CD4-positive, alpha-beta T cell treated with Interleukin-10 for 1 hour (primary cell): ENCODE measurements around the gene LMNTD2.

ENCODE experiments used
- DNase-seq: peaks from one replicate; pipeline ENCODE4 v3.0.0-alpha.2; 2020

The LMNTD2 gene

GRCh38 chr11:587546-587945, 27.0 kb upstream of the LMNTD2 start:
- no peak for DNase-seq

DNA sequence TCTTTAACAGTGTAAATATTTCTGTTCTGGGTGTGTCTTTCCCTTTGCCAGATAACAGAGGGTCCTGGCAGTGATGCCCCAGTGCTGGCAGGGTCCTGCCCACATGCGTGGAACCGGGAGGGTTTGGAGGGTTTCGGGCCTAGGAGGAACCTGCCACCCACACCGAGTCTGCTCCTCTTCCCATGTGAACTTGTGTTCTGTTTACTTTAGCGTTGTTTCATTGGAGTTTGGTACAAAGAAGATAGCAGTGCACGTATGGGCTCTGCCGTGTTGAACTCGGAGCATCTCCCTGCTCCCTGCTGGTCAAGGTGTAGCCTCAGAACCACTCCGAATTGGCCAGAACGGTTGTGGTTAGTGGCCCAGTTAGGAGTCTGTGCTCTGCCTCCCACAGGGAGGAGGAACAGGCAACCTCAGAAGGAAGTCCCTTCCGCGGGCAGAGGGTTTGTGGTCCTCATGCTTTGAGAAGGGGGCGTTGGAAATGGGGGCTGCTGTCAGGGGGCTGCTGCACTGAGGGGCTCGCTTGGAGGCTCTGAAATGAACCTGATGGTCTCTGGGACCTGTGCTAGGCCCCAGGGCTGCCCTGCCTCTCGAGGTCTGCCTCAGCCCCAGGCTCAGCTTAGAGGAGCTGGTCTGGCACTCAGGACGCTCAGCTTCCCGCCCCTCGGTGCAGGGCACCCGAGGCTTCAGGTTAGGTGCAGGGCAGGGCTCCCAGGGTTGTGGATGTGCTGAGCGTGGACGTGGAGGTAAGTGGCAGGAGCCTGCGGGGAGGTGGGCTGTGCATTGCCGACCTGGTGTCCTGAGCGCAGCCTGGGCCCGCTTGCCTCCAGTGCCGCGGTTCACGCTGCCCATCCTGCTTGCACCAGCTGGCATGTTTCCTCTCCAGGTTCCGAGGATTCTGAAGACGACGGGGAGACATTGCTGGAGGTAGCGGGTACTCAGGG, 26.1 kb upstream of the LMNTD2 start:
- no peak for DNase-seq

GRCh38 chr11:584287-584686, 23.7 kb upstream of the LMNTD2 start:
- DNase-seq: no peak

DNA sequence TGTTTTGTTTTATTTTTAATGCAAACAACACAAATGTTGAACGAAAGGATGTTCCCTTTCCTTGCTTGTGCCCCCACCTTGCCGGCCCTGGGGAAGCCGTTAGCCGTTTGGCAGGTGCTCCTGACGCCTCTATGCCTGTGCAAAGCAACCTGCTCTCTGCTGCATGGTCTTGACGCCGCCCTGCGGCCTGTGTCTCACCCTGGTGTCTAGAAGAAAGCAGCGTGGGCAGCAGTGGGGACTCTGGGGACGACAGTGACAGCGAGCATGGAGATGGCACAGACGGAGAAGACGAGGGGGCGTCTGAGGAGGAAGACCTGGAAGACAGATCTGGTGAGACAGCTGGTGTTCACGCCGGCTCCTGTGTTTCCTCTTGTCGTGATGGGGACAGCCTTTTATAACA, 21.2 kb upstream of the LMNTD2 start:
- DNase-seq: no peak

DNA sequence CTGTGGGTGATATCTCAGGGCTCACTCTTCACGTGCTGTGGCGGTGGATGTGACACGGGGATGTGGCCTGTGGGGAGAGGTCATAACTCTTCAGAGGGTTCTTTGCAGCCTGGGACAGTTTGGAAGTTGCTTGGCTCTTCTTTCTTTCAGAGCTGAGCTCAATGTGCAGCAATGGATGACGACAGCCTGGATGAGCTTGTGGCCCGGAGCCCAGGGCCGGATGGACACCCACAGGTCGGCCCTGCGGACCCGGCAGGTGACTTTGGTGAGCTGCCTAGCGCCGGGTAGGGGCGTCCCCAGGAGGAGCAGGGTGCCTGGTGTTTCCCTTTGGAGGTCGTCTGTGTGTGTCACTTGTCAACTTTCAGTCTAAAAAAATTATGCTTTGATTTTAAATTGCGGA, 20.8 kb upstream of the LMNTD2 start:
- no peak for DNase-seq

- no peak for DNase-seq
Observed at GRCh38 chr11:579830-580601, 19.5 kb upstream of the LMNTD2 start.

DNA sequence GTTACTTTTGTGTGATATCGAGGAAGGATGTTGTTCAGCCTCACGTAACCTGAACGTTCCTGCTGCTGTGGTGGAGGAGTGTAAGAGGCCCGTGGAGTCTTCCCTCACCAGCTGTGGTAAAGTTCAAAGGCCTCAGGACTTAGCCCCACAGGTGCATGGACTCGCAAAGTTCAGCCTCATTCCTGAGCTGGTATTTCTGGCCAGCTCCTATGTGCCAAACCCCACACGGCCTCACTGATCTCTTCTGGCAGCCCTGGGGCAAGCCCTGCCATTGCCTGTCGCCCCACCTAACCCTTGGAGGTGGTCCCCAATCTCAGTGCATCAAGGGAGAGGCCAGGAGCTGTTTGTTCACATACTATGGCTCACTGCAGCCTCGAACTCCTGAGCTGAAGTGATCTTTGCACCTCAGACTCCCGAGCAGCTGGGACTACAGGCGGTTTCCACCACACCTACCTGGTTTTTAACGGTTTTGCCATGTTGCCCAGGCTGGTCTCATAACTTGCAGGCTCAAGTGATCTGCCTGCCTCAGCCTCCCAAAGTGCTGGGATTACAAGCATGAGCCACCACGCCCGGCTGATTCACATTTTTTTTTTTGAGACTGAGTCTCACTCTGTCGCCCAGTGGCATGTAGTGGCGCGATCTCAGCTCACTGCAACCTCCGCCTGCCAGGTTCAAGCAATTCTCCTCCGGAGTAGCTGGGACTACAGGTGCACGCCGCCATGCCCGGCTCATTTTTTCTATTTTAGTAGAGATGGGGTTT, 17.9 kb upstream of the LMNTD2 start:
- no peak for DNase-seq

- DNase-seq: no peak
Observed at GRCh38 chr11:577611-577894, 17.0 kb upstream of the LMNTD2 start.

- DNase-seq: no peak
Observed at GRCh38 chr11:576811-577610, 16.5 kb upstream of the LMNTD2 start.

DNA sequence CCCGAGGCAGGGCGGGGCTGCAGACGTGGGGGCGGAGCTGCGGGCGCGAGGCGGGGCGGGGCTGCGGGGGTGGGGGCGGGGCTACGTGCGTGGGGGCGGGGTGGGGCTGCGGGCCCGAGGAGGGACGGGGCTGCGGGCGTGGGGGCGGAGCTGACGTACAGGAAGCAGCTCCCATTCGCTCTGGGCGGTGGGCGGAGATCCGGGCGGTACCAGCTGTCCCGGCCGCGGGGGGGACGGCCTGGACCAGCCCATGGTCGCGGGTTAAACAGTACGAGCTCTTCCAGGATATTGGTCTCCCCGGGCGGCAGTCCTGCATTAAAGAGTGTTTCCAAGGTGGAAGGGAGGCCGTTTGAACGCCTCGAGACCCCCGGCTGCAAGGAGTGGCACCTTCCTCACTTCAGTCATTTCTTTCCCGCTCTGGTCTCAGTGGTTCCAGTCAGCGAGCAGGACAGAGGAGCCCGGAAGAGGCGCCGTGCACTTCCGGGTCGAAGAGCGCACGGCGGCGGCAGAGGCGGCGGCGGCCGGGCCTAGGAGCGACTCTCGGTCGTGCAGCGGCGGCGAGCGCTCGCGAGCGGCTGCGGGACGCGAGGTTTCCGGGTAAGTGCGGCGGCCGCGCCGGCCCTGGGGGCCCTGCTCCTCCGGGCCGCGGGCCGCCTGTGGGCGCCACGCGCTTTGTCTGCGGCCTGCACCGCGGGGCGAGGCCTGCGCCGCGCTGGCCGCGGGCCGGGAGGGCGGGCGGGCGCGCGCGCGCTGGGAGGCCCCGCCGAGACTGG, 15.6 kb upstream of the LMNTD2 start, which contains the start of gene PHRF1:
Gene PHRF1 (plus strand): TSS at position 475 of the 773 bp plus-strand sequence. CDS start 5,043 bp downstream, outside the sequence.
- DNase-seq: peak; percentile 96

- DNase-seq: no peak
Observed at GRCh38 chr11:575313-575995, 14.9 kb upstream of the LMNTD2 start.

- no peak for DNase-seq
Observed at GRCh38 chr11:574632-575312, 14.2 kb upstream of the LMNTD2 start.

DNA sequence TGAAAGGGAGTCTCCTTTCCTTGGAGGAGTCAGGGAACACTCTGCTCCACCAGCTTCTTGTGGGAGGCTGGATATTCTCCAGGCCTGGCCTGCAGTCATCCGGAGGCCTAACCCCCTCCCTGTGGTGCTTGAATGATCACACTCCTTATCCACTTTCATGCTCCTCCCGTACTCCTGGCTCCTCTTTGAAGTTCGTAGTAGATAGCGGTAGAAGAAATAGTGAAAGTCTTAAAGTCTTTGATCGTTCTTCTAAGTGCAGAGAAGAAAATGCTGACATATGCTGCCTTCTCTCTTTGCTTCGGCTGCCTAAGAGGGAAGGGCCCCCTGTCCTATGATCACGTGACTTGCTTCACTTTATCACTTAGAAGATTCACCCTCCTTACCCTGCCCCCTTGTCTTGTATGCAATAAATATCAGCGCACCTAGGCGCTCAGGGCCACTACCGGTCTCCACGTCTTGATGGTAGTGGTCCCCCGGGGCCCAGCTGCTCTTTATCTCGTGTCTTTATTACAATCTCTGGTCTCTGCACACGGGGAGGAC, 13.6 kb upstream of the LMNTD2 start:
- peak; percentile 42 for DNase-seq

DNA sequence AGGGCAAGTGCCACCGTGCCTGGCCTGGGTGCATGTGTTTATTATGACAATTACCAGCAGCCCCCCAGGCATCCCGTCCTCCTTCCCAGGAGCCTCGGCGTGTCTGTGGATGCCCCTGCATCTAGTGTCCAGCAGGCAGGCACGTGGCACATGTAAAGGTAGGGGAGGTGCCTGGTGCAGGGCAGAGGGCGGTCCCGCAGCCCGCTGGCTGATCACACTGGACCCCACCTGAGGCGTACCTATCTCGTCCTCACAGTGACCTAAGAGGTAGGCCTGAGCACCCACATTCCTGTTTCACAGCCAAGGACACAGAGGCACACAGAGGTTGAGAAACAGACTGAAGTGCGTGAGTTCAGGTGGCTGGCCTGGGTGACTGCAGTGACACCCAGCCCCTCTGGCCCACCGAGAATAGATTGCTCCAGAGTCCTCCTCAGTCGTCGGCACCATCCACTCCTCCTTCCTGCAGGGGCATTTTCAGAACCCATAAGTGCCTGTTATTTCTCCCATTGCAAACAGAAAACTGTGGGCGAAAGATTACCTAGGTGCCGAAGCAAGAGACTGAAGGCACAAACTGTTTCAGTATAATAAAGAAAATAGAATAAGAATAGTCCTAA, 12.7 kb upstream of the LMNTD2 start:
- DNase-seq: no peak

GRCh38 chr11:571802-572185, 11.3 kb upstream of the LMNTD2 start:
- DNase-seq: no peak

- DNase-seq: no peak
Observed at GRCh38 chr11:569158-569885, 8.8 kb upstream of the LMNTD2 start.

- peak; percentile 96 for DNase-seq
Observed at GRCh38 chr11:568306-569157, 8.0 kb upstream of the LMNTD2 start.
